GM12801 (cell line): ENCODE results near the gene PPM1B.

Source experiments
- TF ChIP-seq, protein P1 (sequence below): IDR thresholded peaks from one replicate; pipeline ENCODE4 v1.5.1; 2011; ENCODE audit warnings: control low read depth; ENCODE audit not compliant: insufficient read length; ENCODE audit errors: extremely low read depth

Gene PPM1B

DNA sequence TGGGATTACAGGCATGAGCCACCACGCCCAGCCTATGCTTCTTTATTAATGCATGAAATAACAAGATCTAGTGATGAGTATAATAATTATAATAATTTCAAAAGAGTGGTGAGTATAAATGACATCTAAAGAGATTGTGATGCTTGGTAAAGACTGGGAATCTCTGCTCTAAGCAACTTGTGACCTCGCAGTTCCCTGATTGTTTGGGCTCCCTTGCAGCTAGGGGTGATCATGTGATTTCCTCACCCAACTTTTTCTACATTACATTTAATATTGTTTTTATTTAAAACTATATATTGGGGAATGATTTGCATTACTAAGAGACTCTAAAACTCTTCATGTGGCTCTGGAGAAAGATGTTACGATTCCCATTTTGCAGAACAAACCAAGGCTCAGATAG is 4.1 kb upstream of the PPM1B start:
- TF ChIP-seq, protein P1, sequence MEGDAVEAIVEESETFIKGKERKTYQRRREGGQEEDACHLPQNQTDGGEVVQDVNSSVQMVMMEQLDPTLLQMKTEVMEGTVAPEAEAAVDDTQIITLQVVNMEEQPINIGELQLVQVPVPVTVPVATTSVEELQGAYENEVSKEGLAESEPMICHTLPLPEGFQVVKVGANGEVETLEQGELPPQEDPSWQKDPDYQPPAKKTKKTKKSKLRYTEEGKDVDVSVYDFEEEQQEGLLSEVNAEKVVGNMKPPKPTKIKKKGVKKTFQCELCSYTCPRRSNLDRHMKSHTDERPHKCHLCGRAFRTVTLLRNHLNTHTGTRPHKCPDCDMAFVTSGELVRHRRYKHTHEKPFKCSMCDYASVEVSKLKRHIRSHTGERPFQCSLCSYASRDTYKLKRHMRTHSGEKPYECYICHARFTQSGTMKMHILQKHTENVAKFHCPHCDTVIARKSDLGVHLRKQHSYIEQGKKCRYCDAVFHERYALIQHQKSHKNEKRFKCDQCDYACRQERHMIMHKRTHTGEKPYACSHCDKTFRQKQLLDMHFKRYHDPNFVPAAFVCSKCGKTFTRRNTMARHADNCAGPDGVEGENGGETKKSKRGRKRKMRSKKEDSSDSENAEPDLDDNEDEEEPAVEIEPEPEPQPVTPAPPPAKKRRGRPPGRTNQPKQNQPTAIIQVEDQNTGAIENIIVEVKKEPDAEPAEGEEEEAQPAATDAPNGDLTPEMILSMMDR, result no peak

DNA sequence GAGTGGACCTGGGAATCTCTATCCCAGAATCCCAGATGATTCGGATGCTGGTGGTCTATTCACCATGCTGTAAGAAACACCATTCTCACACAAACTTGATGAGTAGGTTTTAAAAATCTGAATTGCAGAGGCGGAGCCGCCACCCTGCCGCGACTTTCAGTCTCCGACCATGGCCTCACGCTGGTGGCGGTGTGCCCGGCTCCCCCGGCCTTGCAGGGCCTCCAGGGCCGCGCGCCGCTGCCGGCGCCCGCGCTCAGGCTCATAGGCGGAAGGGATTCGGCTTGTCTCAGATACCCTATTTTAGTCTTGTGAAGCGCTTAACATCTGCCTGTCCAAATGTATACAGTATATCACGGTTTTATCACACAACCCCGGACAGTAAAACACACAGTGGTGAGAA is 2.6 kb upstream of the PPM1B start:
- TF ChIP-seq, protein P1, result no peak

DNA sequence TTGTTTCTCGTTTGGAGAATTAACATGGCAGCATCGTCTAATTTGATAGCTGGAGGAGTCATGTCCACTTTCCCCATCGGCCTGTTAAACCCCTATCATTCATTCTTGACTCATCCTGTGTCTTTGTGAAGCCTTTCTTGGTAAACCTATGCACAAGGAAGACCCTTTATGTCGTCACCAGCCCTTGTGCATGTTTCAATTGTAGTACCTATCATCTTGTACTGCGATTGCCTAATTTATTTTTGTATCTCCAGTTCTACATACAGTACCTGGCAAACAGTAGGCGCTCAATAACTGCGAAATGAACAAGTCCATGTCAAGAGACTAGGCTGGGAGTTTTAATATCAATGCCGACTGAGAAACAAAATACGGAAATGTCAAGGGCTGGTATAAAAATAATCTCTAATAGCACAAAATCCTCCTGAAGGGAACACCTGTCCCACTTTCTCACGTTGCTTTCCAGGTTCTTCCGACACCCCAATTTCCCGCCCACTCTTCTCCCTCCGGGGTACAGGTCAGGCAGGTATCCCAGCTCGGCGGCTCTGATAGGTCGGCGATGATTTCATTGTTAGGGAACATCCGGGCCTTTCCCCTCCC is 1.3 kb upstream of the PPM1B start:
- TF ChIP-seq, protein P1, result no peak

DNA sequence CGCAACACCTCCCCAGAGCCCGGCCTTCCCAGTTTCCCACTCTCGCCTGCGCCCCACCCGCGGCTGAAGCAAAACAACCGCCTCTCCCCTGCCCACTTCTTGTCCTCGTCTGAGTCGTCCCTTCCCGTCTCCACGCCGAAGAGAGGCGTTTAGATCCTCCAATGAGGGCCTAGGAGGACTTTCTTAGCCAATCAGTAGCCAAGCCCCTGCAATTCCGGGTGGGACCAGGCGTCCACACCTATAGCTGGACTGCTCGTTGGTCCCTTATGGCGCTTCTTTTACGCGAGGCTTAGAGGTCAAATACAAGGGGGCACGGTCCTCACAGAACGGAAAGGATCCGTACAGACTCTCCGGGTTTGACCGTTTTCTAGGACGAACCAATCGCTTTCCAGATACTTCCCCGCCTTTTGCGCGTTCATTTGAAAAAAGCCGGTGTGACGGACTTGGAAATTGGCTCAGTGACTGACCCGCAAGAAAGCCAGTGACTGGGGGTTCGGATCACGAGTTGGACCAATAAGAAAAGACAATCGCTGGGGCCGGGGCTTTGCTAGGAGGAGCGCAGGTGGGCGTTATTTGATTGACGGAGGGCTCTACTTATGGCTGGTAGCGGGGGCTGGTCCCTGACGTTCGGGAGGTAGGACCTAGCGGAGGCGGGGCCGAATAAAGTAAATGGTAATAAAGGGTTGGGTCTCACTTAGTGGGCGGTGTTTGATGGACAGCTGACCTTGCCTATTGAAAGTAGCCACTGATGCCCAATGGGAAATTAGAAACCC is 581 bp upstream of the PPM1B start:
- TF ChIP-seq, protein P1, result no peak

DNA sequence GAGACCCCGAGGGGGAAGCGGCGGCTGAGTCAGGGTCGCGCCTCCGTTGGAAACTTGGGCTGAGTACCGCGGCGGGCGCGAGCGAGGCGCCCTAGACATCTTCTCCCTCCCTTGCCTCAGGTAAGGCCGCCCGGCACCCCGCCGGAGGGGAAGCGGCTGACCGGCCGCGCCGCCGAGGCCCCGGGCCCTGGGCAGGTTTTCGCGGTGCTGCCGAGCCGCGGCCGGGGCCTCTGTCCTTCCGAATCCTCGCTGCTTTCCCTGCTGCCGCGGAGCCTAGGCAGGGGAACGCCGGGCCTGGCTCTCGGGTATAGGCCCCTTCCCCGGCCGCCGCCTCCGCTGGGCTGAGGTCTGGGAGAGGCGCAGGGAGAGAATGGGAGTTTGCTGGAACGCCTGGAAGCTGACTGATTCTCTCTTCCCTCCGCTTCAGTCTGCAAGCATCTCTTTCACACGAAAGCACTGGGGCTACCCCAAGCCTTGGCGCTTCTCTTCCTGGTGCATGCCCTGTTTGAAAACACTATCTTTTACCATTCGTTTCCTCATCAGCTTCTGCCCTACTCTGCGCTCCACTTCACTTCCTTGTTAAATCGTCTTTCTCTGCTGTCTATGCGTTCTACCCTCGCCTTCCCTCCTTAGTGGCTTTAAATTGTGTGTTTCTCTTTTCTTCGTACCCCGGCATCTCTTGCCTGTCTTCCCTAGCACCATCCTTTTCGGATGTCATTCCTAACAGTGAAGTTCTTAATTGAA is 652 bp downstream of the PPM1B start:
- TF ChIP-seq, protein P1, result no peak

DNA sequence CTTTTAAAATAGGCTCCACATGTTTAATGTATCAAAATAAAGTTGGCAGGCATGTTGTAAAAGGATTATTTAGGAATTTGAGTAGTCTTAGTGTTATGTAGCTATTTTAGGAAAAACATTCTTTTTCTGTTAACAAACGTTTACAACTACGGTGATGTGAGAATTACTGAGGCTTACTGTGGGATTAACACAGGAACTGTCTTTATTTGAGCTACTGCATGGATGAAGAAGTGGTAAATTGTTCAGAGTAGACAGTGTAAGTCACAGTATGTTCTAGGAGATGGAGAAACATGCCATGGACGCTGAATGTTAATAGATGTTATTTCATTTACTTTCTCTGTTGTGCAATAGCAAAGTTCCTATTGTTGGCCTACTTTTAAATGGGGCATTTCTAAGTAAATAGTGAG is 1.6 kb downstream of the PPM1B start:
- TF ChIP-seq, protein P1, result no peak

DNA sequence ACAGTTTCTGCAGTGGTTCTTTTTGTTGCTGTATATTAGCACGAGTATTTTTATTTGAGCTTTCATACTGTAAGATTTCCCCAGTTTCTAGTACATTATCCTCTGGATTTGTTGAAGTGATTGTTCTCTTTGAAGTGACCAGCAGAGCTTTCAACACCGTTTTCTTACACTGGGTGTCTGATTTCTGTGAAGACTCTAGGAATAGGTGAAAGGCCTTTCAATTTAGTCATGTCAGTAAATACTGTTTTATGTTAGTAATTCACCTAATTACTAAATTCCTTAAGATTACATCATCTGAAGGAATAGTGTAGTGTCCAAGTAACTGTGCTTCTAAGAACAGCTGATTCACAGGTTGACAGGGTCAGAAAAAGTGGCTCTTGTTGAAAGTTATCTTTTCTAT is 2.3 kb downstream of the PPM1B start:
- TF ChIP-seq, protein P1, result no peak
